Measurements from ENCODE around the gene JADE3. TPM values are rescaled to one million over a fixed set of nuclear protein-coding genes. Genes with fewer than 3 reads are reported as not detected.

The JADE3 gene
- total RNA-seq, 3 donors from 2014 or later: 7.5 to 20.8 (median 12.8) TPM

DNA sequence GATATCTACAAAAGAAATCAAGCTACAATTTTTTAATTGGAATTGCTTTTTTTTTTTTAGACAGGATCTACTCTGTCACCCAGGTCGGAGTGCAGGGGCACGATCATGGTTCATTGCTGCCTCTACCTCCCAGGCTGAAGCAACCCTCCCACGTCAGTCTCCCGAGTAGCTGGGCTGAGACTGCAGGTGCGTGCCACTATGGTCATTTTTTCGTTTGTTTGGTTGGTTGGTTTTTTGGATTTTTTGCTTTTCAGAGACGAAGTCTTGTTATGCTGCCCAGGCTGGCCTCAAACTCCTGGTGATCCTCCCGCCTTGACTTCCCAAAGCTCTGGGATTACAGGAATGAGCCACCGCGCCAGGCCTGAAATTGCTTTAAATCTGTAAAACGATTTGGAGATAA, 181.6 kb downstream of the JADE3 start:
- Histone ChIP-seq H3K4me1 (no peaks in the 10 kb centered on the region), H3K27me3 (peaks cover 0 to 16% of the 10 kb centered on the region in 2 donors), H3K9me3 (no peaks in the 10 kb centered on the region), H3K27ac (no peak overlapping the region), H3K4me3 (no peak overlapping the region), H3K36me3 (no peaks in the 10 kb centered on the region)
- no peak for TF ChIP-seq POLR2A (IDR thresholded peaks at IDR 0.05)
- no peak for TF ChIP-seq POLR2AphosphoS5 (IDR thresholded peaks at IDR 0.05)
- TF ChIP-seq, protein P1, sequence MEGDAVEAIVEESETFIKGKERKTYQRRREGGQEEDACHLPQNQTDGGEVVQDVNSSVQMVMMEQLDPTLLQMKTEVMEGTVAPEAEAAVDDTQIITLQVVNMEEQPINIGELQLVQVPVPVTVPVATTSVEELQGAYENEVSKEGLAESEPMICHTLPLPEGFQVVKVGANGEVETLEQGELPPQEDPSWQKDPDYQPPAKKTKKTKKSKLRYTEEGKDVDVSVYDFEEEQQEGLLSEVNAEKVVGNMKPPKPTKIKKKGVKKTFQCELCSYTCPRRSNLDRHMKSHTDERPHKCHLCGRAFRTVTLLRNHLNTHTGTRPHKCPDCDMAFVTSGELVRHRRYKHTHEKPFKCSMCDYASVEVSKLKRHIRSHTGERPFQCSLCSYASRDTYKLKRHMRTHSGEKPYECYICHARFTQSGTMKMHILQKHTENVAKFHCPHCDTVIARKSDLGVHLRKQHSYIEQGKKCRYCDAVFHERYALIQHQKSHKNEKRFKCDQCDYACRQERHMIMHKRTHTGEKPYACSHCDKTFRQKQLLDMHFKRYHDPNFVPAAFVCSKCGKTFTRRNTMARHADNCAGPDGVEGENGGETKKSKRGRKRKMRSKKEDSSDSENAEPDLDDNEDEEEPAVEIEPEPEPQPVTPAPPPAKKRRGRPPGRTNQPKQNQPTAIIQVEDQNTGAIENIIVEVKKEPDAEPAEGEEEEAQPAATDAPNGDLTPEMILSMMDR (IDR thresholded peaks at IDR 0.05): no peak
- intact Hi-C loops (cut with DNase I; ENCODE audit: low total_unique reads): no loop called here
- no peak for DNase-seq (ENCODE audit: low spot score in 2 of 2)

- intact Hi-C loops (cut with DNase I; ENCODE audit: low total_unique reads): no loop called here
- TF ChIP-seq POLR2A (IDR thresholded peaks at IDR 0.05) (no peak), POLR2AphosphoS5 (IDR thresholded peaks at IDR 0.05) (no peak)
- TF ChIP-seq, protein P1 (IDR thresholded peaks at IDR 0.05): no peak
- Histone ChIP-seq H3K4me3 (no peak overlapping the region), H3K27ac (no peak overlapping the region), H3K27me3 (peaks cover 0 to 37% of the 10 kb centered on the region in 2 donors), H3K36me3 (no peaks in the 10 kb centered on the region), H3K4me1 (no peaks in the 10 kb centered on the region), H3K9me3 (no peaks in the 10 kb centered on the region)
- no peak for DNase-seq (ENCODE audit: low spot score in 2 of 2)
Observed at GRCh38 chrX:47097018-47097417, 184.8 kb downstream of the JADE3 start.

GRCh38 chrX:47098338-47099094, 186.3 kb downstream of the JADE3 start:
- intact Hi-C loops (cut with DNase I; ENCODE audit: low total_unique reads): no loop called here
- H3K27ac ChIP-seq: no peak overlapping the region
- no peaks in the 10 kb centered on the region for H3K4me1 ChIP-seq
- H3K27me3 ChIP-seq: peaks cover 0 to 49% of the 10 kb centered on the region in 2 donors
- H3K4me3 ChIP-seq: no peak overlapping the region
- TF ChIP-seq, protein P1 (IDR thresholded peaks at IDR 0.05): no peak
- TF ChIP-seq POLR2A (IDR thresholded peaks at IDR 0.05): no peak
- no peak for TF ChIP-seq POLR2AphosphoS5 (IDR thresholded peaks at IDR 0.05)
- no peak for DNase-seq (ENCODE audit: low spot score in 2 of 2)
- no peaks in the 10 kb centered on the region for H3K36me3 ChIP-seq
- H3K9me3 ChIP-seq: no peaks in the 10 kb centered on the region

GRCh38 chrX:47101206-47101605, 189.0 kb downstream of the JADE3 start:
- Histone ChIP-seq H3K27me3 (peaks cover 0 to 59% of the 10 kb centered on the region in 2 donors), H3K9me3 (no peaks in the 10 kb centered on the region), H3K4me1 (no peaks in the 10 kb centered on the region), H3K4me3 (no peak overlapping the region), H3K36me3 (no peaks in the 10 kb centered on the region), H3K27ac (no peak overlapping the region)
- DNase-seq (ENCODE audit: low spot score in 2 of 2): no peak
- TF ChIP-seq POLR2AphosphoS5 (IDR thresholded peaks at IDR 0.05) (no peak), POLR2A (IDR thresholded peaks at IDR 0.05) (no peak)
- TF ChIP-seq, protein P1 (IDR thresholded peaks at IDR 0.05): no peak
- intact Hi-C loops (cut with DNase I; ENCODE audit: low total_unique reads): loop anchor here (5.0 kb wide), 1 partner anchor 846 kb away; no protein-coding TSS in a partner anchor

Other genes starting within 250 kb of the JADE3 start
- 10 to 100 TPM in 2 of 3 donors, 1 to 10 TPM in 1; 1.6 to 28.1 (median 12.8) TPM for gene SLC9A7, start 153.3 kb upstream of the JADE3 start, total RNA-seq
- 10 to 100 TPM; 11.8 to 13.8 (median 12.5) TPM for gene RP2, start 75.4 kb upstream of the JADE3 start, total RNA-seq
- 1 to 10 TPM; 2.6 to 4.3 (median 3.8) TPM for gene RGN, start 166.0 kb downstream of the JADE3 start, total RNA-seq
- 10 to 100 TPM; 49.3 to 61.0 (median 54.4) TPM for gene NDUFB11, start 232.3 kb downstream of the JADE3 start, total RNA-seq
- gene RBM10, start 232.8 kb downstream of the JADE3 start, total RNA-seq: 10 to 100 TPM; 28.2 to 33.1 (median 31.0) TPM